GM19193 (cell line): ENCODE results near the gene SLC35B2.

Experiments used
- POLR2A ChIP-seq: IDR thresholded peaks from 4 replicates; pipeline ENCODE4 v1.6.1; 2011; ENCODE audit not compliant: insufficient read depth, insufficient read length; ENCODE audit errors: extremely low read depth

SLC35B2 gene, protein sequence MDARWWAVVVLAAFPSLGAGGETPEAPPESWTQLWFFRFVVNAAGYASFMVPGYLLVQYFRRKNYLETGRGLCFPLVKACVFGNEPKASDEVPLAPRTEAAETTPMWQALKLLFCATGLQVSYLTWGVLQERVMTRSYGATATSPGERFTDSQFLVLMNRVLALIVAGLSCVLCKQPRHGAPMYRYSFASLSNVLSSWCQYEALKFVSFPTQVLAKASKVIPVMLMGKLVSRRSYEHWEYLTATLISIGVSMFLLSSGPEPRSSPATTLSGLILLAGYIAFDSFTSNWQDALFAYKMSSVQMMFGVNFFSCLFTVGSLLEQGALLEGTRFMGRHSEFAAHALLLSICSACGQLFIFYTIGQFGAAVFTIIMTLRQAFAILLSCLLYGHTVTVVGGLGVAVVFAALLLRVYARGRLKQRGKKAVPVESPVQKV

DNA sequence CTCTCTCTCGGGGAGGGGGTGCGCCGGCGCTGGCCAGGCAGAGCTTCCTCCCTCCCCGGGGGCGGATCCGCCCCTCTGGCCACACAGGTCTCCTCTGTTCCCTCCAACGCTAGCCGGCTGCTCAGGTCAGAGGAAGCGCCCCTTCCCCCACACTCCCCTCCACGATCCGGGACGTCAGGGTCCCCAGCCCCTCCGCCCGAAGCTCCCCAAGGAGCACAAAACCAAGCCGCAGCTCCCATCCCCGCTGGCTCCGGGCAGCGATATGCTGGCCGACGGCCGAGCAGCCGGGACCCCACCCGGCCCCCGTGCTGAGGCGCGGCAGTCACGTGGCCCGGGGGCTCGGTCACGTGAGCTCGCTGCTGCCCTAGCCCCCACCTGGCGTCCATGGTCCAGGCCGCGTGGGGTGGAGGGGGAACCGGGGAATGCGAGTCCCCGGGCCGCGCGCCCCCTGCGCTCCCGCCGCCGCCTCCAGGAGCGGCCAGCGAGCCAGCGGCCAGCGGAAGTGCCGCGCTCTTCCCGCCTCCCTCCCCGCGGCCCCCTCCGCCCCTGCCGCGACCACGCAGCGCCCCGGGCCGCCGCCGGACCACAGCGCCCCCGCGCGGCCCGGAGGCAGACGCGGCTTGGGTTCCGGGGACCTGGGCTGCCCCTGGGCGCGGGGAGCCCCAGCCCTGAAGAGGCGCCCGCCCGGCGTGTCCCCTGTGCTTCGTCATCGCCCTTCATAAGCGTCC, at the start of gene SLC35B2:
TSS of gene SLC35B2 (minus strand) at position 504 of the 728 bp plus-strand sequence. CDS start at position 386, 118 bp downstream.
- peak; percentile 74 for TF ChIP-seq POLR2A

- TF ChIP-seq POLR2A, result no peak
Observed at GRCh38 chr6:44306710-44307109, 49.4 kb upstream of the SLC35B2 start.

- TF ChIP-seq POLR2A, result no peak
Observed at GRCh38 chr6:44305200-44305725, 47.9 kb upstream of the SLC35B2 start.

DNA sequence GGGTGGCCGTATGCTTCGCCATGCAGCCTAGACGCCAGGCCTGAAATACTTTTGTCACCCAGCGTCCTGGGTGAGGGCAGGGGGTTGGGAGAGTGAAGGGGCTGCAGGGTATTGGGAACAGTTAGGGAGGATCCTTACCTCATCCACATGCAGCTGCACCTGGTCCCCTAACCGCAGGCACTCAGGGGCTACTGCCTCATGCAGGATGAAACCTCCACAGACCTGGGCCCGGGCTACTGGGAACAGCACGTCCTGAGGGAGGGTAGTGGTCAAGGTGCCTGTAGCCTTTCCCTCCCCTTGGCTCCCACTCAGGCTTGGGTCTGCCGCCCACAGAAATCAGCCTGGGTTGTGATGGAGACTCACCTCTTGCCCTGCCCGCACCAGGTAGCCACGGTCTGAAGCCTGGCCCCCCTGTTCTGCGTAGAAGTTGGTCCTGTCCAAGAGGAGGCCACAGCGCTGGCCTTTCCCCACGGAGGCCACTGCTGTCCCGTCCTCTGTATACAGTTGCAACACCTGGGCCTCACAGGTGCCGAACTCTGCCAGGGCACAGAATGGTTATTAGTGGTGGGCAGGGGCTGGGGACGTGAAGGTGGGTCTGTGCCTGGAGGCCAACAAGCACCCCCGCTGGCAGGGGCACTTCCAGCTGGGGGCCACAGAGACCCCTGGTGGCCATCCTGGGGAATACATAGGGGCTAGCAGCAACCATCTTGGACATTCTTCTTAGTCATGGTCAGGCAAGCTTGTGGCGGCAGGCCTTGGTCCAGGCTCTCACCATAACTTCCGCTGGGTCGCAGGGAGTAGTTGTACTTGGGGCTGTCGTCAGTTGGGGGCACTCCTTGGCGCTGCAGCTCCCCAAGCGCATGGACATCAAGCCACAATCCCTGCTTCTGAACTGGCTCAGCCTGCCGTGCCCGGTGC, 47.2 kb upstream of the SLC35B2 start:
- no peak for TF ChIP-seq POLR2A

DNA sequence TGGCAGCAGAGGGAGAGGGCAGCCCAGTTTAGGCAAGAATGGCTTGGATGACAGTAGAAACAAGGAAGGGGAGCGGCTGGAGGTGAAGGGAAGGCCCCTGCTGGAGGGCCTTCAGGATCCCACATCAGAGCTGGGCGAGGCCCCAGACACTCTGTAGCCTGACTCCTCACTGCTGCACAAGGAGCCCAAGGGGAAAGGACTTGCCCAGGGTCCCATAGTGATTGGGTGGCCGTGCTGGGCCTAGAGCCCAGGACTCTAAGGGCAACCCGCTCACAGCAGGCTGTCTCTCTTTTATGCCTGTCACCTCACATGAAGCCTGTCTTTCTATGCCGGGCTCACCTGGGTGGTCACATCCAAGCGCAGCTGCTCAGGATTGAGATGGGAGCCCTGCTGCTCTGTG, 46.5 kb upstream of the SLC35B2 start:
- TF ChIP-seq POLR2A, result no peak

- TF ChIP-seq POLR2A, result no peak
Observed at GRCh38 chr6:44302856-44303255, 45.5 kb upstream of the SLC35B2 start.

GRCh38 chr6:44301782-44302564, 44.6 kb upstream of the SLC35B2 start:
- TF ChIP-seq POLR2A, result no peak

- TF ChIP-seq POLR2A, result no peak
Observed at GRCh38 chr6:44301106-44301505, 43.8 kb upstream of the SLC35B2 start.

- no peak for TF ChIP-seq POLR2A
Observed at GRCh38 chr6:44300292-44300823, 43.0 kb upstream of the SLC35B2 start.

- TF ChIP-seq POLR2A, result no peak
Observed at GRCh38 chr6:44298864-44299263, 41.5 kb upstream of the SLC35B2 start.

DNA sequence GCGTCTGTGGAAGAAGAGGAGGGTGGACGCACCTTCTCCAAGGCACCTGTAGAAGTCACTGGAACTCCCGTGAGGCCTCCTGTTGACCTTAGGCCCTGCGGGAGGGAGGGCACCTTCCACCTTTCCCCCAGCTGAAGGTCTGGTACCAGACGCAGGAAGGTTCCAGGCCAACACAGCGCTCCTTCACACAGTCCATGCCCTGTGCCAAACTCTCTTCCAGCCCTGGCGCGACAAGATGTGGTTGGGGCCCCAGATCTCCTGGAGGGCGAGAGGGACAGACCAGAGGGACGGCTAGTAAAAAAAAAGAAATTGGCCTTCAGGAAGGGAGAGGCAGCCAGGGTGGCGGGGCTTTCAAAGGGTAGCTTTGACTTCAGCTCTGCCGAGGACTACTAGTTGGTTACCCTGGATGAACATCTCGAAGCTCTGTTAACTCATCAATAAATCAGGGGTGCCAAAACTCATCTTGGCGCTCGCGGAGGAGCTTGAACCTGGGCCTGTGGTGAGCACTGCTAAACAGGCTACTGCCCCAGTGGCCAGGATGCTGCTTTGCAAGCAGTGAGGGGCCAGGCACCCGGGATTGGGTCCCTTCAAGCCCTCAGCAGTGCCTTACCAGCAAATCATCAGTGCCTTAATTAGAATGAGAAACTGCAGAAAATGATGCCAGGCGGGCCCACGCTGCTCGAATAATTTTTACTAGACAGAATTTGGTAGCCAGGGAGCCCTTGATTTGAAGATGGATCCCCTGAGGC, 40.9 kb upstream of the SLC35B2 start:
- no peak for TF ChIP-seq POLR2A

DNA sequence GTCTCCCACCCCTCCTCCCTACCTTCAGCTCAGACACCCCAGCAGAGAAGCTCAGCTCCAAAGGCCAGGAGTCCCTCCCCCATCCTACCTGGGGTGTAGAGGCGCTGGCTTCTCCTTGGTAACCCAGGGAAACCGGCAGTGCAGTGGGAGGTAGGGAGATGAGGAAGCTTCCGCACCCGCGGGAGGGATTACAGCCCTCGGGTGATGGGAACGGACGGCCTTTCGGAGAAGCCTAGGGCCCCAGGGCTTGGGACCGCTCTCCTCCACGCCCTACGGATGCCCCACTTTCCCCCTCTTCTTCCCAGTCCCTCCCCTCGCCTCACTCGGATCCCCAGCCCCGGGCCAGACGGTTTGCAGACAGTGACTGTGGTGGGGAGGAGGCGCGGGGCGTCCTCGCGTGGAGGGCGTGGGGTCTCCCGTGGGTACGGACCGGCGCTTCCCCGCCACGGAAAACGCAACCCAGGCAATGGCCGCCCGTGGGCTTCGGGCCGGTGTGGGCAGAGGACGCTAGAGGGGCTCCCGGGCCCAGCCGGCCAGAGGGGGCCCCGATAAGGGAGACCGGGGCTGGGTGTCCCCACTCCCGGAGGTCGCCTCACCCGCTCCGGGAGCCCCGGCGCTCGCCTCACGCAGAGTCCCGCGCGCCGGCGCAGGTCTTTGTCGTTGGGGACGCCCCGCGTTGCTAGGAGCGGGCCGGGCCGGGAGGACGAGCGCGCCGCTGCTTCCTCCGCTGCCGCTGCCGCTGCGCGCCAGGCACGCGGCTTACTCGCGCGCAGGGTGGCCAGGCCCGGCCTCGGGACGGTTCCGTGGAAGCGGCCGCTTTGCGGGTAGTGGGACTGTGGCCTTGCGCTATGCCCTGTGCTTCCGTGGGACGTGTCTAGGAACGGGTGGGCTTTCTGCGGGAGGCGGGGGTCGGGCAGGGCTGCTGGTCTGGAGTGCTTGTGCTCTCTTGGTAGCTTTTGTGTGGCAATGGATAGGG, 40.0 kb upstream of the SLC35B2 start:
- peak; percentile 26 for TF ChIP-seq POLR2A
